Measurements from ENCODE around the gene ASS1. TPM values are rescaled to one million over a fixed set of nuclear protein-coding genes. Genes with fewer than 3 reads are reported as not detected.

The ASS1 gene
- total RNA-seq, 1 experiment from 2014 or later, result 40.3 TPM

GRCh38 chr9:130459151-130459550 is 14.4 kb downstream of the ASS1 start:
- H3K4me1 Mint-ChIP-seq (ENCODE audit: low read depth, unreplicated experiment), result no peaks in the 10 kb centered on the region
- H3K27ac Mint-ChIP-seq (ENCODE audit: unreplicated experiment), result no peak overlapping the region
- intact Hi-C loops (cut with micrococcal nuclease; ENCODE audit: unreplicated experiment), result no loop called here
- H3K4me3 Mint-ChIP-seq (ENCODE audit: low read depth, unreplicated experiment), result no peak overlapping the region
- BruUV-seq (replicated peaks), result no TSS peak
- no peak for TF ChIP-seq CTCF (IDR thresholded peaks at IDR 0.05; ENCODE audit: unreplicated experiment)
- no peaks in the 10 kb centered on the region for H3K9me3 Mint-ChIP-seq (ENCODE audit: low read depth, unreplicated experiment)
- no peaks in the 10 kb centered on the region for H3K36me3 Mint-ChIP-seq (ENCODE audit: insufficient read depth, unreplicated experiment)
- CTCF ChIA-PET, result interaction anchor here (0.6 kb wide), 1 partner anchor 23 kb away, joined by 3 read pairs; no protein-coding TSS in a partner anchor
- H3K27me3 Mint-ChIP-seq (ENCODE audit: unreplicated experiment), result peaks cover 13% of the 10 kb centered on the region
- DNase-seq, result no peak

GRCh38 chr9:130459941-130460669 is 15.3 kb downstream of the ASS1 start:
- CTCF ChIA-PET, result interaction anchor here (0.6 to 0.9 kb wide), 3 partner anchors 11 to 222 kb away, joined by 3 to 9 read pairs (median 7); no protein-coding TSS in a partner anchor
- no peaks in the 10 kb centered on the region for H3K36me3 Mint-ChIP-seq (ENCODE audit: insufficient read depth, unreplicated experiment)
- no peak for DNase-seq
- TF ChIP-seq CTCF (IDR thresholded peaks at IDR 0.05; ENCODE audit: unreplicated experiment), result no peak
- no TSS peak for BruUV-seq (replicated peaks)
- intact Hi-C loops (cut with micrococcal nuclease; ENCODE audit: unreplicated experiment), result no loop called here
- H3K4me3 Mint-ChIP-seq (ENCODE audit: low read depth, unreplicated experiment), result no peak overlapping the region
- H3K27me3 Mint-ChIP-seq (ENCODE audit: unreplicated experiment), result peaks cover 13% of the 10 kb centered on the region
- no peaks in the 10 kb centered on the region for H3K4me1 Mint-ChIP-seq (ENCODE audit: low read depth, unreplicated experiment)
- no peaks in the 10 kb centered on the region for H3K9me3 Mint-ChIP-seq (ENCODE audit: low read depth, unreplicated experiment)
- H3K27ac Mint-ChIP-seq (ENCODE audit: unreplicated experiment), result no peak overlapping the region

GRCh38 chr9:130461218-130461630 is 16.5 kb downstream of the ASS1 start:
- H3K4me3 Mint-ChIP-seq (ENCODE audit: low read depth, unreplicated experiment), result no peak overlapping the region
- no TSS peak for BruUV-seq (replicated peaks)
- peak; percentile 67 for DNase-seq

GRCh38 chr9:130461731-130462130 is 17.0 kb downstream of the ASS1 start:
- H3K4me3 Mint-ChIP-seq (ENCODE audit: low read depth, unreplicated experiment), result no peak overlapping the region
- no peaks in the 10 kb centered on the region for H3K4me1 Mint-ChIP-seq (ENCODE audit: low read depth, unreplicated experiment)
- peaks cover 13% of the 10 kb centered on the region for H3K27me3 Mint-ChIP-seq (ENCODE audit: unreplicated experiment)
- no peaks in the 10 kb centered on the region for H3K9me3 Mint-ChIP-seq (ENCODE audit: low read depth, unreplicated experiment)
- CTCF ChIA-PET, result no interaction called here
- no peaks in the 10 kb centered on the region for H3K36me3 Mint-ChIP-seq (ENCODE audit: insufficient read depth, unreplicated experiment)
- BruUV-seq (replicated peaks), result no TSS peak
- TF ChIP-seq CTCF (IDR thresholded peaks at IDR 0.05; ENCODE audit: unreplicated experiment), result no peak
- H3K27ac Mint-ChIP-seq (ENCODE audit: unreplicated experiment), result no peak overlapping the region
- intact Hi-C loops (cut with micrococcal nuclease; ENCODE audit: unreplicated experiment), result no loop called here
- DNase-seq, result no peak

More at GRCh38 chr9:130461218-130461630, 16.5 kb downstream of the ASS1 start:
- H3K36me3 Mint-ChIP-seq (ENCODE audit: insufficient read depth, unreplicated experiment), result no peaks in the 10 kb centered on the region
- TF ChIP-seq CTCF (IDR thresholded peaks at IDR 0.05; ENCODE audit: unreplicated experiment), result peak; percentile 93
- H3K27me3 Mint-ChIP-seq (ENCODE audit: unreplicated experiment), result peaks cover 13% of the 10 kb centered on the region
- no peaks in the 10 kb centered on the region for H3K9me3 Mint-ChIP-seq (ENCODE audit: low read depth, unreplicated experiment)
- CTCF ChIA-PET, result interaction anchor here (0.9 kb wide), 1 partner anchor 221 kb away, joined by 9 read pairs; no protein-coding TSS in a partner anchor
- no peak overlapping the region for H3K27ac Mint-ChIP-seq (ENCODE audit: unreplicated experiment)
- intact Hi-C loops (cut with micrococcal nuclease; ENCODE audit: unreplicated experiment), result no loop called here
- H3K4me1 Mint-ChIP-seq (ENCODE audit: low read depth, unreplicated experiment), result no peaks in the 10 kb centered on the region

All from Calu3 (cell line).